Bronchial epithelial cell (primary cell): ENCODE data around the gene IKZF3. TPM values are rescaled to one million over a fixed set of nuclear protein-coding genes. Genes with fewer than 3 reads are reported as not detected.
A peak's percentile ranks its signal among the peaks of the same experiment; 100 is the strongest.

Experiments
- DNase-seq: peaks from one replicate; pipeline ENCODE4 v3.0.0-alpha.2; 2010; ENCODE audit warnings: low read depth
- FAIRE-seq: peaks from 2 replicates; lab custom pipeline; 2011; peaks lifted over from hg19 to GRCh38; lab: Jason Lieb, UNC
- H3K27me3 ChIP-seq: 2 replicates; pipeline ENCODE4 v1.5.1; 2011; ENCODE audit warnings: low read length; ENCODE audit not compliant: control insufficient read depth, insufficient read depth
- H3K36me3 ChIP-seq: 2 replicates; pipeline ENCODE4 v1.5.1; 2011; ENCODE audit warnings: low read length; ENCODE audit not compliant: control insufficient read depth, insufficient read depth
- H3K4me3 ChIP-seq: 2 replicates; pipeline ENCODE4 v1.5.1; 2011; ENCODE audit warnings: mild to moderate bottlenecking, low read depth, low read length, control low read depth
- total RNA-seq: library from RNA; depleted of rRNA; stranded (reverse); fragments of >200 nt; gene quantifications from 2 replicates; pipeline ENCODE4 v1.2.1, GENCODE V29; 2014
- TF ChIP-seq, protein P1 (sequence below): IDR thresholded peaks from 2 replicates; pipeline ENCODE4 v1.5.1; 2011; ENCODE audit warnings: mild to moderate bottlenecking, moderate library complexity, low read length, control low read depth, inconsistent platforms; ENCODE audit not compliant: insufficient read depth, severe bottlenecking

The IKZF3 gene
- total RNA-seq, 1 donor from 2014 or later, result not detected

DNA sequence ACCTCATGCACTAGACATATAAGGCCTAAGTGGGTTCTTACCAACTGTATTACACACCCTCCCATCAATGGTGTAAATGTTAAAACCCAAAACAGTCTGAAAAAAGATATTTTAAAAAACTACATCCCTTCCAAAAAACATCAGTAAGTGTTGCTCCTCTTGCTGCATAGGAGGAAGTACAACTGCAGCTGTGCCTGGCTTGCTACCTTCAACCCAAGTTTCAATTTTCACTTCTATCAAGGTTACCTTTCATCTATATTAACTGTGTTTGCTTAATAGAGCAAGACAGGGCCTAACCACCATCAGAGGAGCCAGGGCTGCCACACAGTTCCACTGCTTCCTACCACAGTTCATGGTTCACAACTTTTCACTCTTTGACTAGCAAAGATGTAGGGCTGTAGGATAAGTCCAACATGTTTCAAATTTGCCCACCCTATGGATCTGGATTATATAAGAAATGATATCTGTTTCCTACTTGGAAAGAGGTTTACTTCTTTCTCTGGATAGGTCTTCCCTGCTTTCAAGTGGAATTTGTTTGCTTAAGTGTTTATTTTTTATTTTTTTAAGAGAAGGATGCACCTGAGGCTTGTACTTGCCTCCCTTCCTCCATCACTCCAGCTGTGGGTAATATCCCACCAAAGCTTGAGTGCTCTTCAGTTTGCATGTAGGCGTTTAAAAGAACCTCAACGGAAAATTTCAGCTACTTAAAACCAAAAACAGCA lies 69.7 kb downstream of the IKZF3 start:
- no peak for DNase-seq
- Histone ChIP-seq H3K36me3 (no peaks in the 10 kb centered on the region), H3K4me3 (no peak overlapping the region), H3K27me3 (no peaks in the 10 kb centered on the region)
- no peak for FAIRE-seq
- TF ChIP-seq, protein P1, sequence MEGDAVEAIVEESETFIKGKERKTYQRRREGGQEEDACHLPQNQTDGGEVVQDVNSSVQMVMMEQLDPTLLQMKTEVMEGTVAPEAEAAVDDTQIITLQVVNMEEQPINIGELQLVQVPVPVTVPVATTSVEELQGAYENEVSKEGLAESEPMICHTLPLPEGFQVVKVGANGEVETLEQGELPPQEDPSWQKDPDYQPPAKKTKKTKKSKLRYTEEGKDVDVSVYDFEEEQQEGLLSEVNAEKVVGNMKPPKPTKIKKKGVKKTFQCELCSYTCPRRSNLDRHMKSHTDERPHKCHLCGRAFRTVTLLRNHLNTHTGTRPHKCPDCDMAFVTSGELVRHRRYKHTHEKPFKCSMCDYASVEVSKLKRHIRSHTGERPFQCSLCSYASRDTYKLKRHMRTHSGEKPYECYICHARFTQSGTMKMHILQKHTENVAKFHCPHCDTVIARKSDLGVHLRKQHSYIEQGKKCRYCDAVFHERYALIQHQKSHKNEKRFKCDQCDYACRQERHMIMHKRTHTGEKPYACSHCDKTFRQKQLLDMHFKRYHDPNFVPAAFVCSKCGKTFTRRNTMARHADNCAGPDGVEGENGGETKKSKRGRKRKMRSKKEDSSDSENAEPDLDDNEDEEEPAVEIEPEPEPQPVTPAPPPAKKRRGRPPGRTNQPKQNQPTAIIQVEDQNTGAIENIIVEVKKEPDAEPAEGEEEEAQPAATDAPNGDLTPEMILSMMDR, result no peak

DNA sequence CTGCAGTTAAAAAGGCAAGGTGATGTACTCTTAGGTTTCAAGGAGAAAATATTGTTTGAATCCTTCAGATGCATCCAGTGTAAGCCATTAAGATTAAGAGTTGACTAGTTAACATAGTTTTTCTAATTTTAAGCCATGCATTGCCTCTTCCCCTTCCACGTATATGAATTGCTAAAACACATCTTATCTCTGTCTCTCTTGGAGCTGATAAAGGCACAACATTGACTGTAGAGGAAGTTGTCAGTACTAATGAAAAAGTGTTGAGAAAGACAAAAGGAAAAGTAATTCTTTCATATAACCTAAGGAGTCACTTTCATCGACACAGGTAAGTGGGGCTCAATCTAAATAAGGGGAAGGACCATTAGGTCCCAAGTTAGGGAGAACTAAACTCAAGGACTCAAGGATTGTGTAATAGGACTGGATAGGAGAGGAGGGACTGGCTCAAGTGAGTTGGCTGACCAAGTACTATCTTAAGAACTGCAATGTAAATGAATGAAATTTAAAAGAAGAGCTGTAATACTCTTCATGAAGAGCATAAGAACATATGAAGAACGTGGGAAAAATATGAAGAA lies 70.7 kb downstream of the IKZF3 start:
- FAIRE-seq (no peak), DNase-seq (no peak)
- Histone ChIP-seq H3K36me3 (no peaks in the 10 kb centered on the region), H3K4me3 (no peak overlapping the region), H3K27me3 (no peaks in the 10 kb centered on the region)
- TF ChIP-seq, protein P1, result no peak

DNA sequence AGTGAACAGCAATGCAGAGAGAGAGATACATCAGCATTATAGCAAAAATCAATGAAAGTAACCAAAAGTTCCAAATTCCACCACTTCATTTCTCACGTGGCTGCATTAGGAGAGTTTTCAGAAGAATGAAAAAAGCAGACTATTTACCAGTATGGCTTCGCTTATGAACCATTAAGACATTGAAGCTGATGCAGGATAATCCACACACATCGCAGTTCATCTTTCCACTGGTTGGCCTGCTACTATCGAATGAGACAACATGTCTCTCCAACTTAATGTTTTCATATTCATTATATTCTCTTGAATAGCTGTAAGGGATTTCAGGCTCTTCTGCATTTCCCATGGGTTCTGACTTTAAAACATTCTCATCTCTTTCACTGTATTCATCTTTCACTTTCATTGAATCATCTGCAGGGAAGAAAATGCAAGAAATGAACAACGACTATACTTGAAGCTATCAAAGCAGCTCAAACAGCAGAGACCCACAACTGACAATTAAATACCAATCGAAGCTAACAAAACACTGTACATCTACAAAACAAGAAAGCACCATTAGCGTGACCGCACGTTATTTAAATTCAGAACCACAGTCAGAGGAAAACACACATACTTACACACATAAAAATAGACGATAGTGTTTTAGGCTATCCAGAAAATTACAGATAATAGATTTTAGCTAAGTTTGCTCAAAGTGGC lies 71.4 kb downstream of the IKZF3 start:
- FAIRE-seq, result no peak
- no peak overlapping the region for H3K4me3 ChIP-seq
- H3K36me3 ChIP-seq, result no peaks in the 10 kb centered on the region
- H3K27me3 ChIP-seq, result no peaks in the 10 kb centered on the region
- DNase-seq, result no peak
- TF ChIP-seq, protein P1, result no peak

DNA sequence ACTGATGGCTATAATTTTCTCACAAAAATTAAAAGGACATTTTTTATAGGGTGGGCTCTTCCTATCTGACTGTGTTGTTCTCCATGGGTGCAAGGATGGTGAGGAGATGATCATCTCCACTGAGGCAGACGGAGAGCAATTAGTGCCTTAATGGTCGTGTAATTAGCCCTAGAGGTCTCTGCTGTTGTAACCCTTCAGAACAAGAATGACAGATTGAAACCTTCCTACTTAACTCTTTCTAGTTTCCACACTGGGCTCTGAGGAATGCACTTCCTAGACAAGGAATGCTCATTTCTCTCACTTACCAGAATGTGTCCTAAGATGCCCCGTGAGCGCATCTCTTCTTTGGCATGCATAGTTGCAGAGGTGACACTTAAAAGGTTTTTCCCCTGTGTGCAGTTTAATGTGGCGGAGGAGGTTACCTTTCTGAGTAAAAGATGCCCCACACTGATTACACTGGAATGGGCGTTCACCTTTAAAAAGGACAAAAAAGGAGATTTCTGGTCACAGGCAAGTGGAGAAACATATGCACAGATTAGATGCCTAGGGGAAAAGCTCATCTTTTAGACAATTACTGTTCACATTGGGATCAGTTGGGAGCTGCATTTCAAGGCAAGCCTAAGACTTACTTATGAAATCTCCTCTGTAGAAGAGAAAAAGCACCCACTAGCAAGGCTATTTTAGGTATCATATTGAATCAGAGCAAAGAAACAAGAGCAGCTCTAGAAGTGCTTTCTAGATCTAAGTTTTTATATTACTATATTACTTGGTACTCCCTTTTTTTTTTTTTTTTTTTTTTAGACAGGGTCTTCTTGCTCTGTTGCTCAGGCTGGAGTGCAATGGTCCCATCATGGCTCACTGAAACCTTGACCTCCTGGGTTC lies 72.8 kb downstream of the IKZF3 start:
- no peaks in the 10 kb centered on the region for H3K27me3 ChIP-seq
- TF ChIP-seq, protein P1, result no peak
- H3K36me3 ChIP-seq, result no peaks in the 10 kb centered on the region
- no peak overlapping the region for H3K4me3 ChIP-seq
- no peak for DNase-seq
- FAIRE-seq, result no peak

DNA sequence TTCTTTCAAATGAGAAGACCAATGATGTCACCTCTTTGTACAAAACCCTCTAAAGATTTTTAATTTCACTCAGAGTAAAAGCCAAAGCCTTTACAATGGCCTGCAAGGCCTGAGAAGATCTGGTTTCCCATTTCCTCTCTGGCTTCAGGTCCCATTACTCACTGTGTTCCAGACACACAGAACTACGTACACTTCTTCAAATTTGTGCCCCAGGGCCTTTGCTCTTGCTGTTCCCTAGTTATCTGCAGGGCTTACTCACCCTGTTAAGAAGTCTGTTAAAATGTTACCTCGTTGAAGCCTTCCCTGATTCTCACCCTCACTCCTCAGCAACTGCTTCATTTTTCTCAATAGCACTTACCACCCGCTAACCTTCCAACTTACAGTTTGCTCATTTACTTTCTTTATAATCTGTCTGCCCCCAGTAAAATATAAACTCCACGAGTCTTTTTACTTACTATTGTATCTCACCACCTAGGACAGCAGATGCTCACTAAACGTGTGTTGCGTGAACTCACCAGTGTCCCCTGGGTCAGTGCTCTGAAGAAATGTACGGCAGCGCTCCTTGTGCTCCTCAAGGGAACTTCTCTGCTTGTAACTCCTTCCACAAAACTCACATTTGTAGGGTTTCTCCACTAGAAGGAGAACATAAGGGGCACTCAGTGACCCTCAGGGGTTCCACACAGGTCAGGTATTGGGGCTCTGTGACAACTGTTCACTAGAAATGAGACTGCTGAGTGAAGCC lies 76.2 kb downstream of the IKZF3 start:
- FAIRE-seq (no peak), DNase-seq (peak; percentile 74)
- Histone ChIP-seq H3K27me3 (no peaks in the 10 kb centered on the region), H3K4me3 (no peak overlapping the region), H3K36me3 (no peaks in the 10 kb centered on the region)
- TF ChIP-seq, protein P1, result no peak
